A673 (cell line): Measurements from ENCODE around the gene LRRC18. TPM values are rescaled to one million over a fixed set of nuclear protein-coding genes. Genes with fewer than 3 reads are reported as not detected.

ENCODE experiments used
- BruUV-seq: library from RNA; stranded (reverse); fragments of 400-500 nt; replicated peaks from 2 replicates; lab custom pipeline; 2021; lab: Mats Ljungman, UMichigan
- CTCF ChIA-PET: fragments of 300-600 bp; sonication (Branson Sonifier 250); formaldehyde crosslinking; loops from one replicate; lab custom pipeline; 2022; ENCODE audit warnings: antibody characterized with exemption; lab: Charles Lee
- POLR2A ChIA-PET: fragments of 300-600 bp; sonication (Branson Sonifier 250); formaldehyde crosslinking; loops from one replicate; lab custom pipeline; 2022; ENCODE audit warnings: antibody characterized with exemption; ENCODE audit not compliant: low non-redundant PET; lab: Charles Lee
- DNase-seq: peaks from one replicate; pipeline ENCODE4 v3.0.0-alpha.2; 2015; ENCODE audit warnings: low spot score
- H3K27ac ChIP-seq: fragments of 200-600 bp; sonication (generic); 2 replicates; pipeline ENCODE4 v1.5.1; 2016; ENCODE audit warnings: mixed run types, low read depth, mild to moderate bottlenecking, mixed read lengths, antibody characterized with exemption, low read length; ENCODE audit not compliant: poor library complexity, severe bottlenecking
- H3K27me3 ChIP-seq: fragments of 200-600 bp; sonication (generic); replicated peaks from 2 replicates; pipeline ENCODE4 v1.6.1; 2017; ENCODE audit warnings: mixed run types, low read depth, mild to moderate bottlenecking, mixed read lengths, antibody characterized with exemption, low read length; ENCODE audit not compliant: insufficient read depth, poor library complexity
- H3K36me3 ChIP-seq: fragments of 200-600 bp; sonication (generic); 2 replicates; pipeline ENCODE4 v1.6.1; 2016; ENCODE audit warnings: mixed run types, mild to moderate bottlenecking, mixed read lengths, antibody characterized with exemption, low read length; ENCODE audit not compliant: insufficient read depth, poor library complexity, severe bottlenecking
- H3K4me1 ChIP-seq: fragments of 200-600 bp; sonication (generic); 2 replicates; pipeline ENCODE4 v1.6.1; 2017; ENCODE audit warnings: mixed run types, mild to moderate bottlenecking, mixed read lengths, antibody characterized with exemption, low read length; ENCODE audit not compliant: insufficient read depth, poor library complexity, severe bottlenecking
- H3K4me3 ChIP-seq: fragments of 200-600 bp; sonication (generic); 2 replicates; pipeline ENCODE4 v1.5.1; 2016; ENCODE audit warnings: low read depth, mixed run types, mild to moderate bottlenecking, mixed read lengths, low read length; ENCODE audit not compliant: poor library complexity, severe bottlenecking
- H3K9me3 ChIP-seq: fragments of 200-600 bp; sonication (generic); 2 replicates; pipeline ENCODE4 v1.6.1; 2016; ENCODE audit warnings: mixed run types, low read depth, mild to moderate bottlenecking, mixed read lengths, antibody characterized with exemption, low read length; ENCODE audit not compliant: poor library complexity, severe bottlenecking
- CTCF ChIP-seq: fragments of 300-800, 200-600 bp; sonication (generic); conservative IDR thresholded peaks from 2 replicates; pipeline ENCODE4 v1.5.1; 2017; ENCODE audit warnings: low read depth, mild to moderate bottlenecking, antibody characterized with exemption, low read length, moderate library complexity, mixed read lengths
- EZH2 ChIP-seq: fragments of 200-600 bp; sonication (generic); IDR thresholded peaks from 2 replicates; pipeline ENCODE4 v1.6.1; 2017; ENCODE audit warnings: borderline replicate concordance, low read depth, mild to moderate bottlenecking, mixed read lengths, antibody characterized with exemption, low read length; ENCODE audit not compliant: poor library complexity, severe bottlenecking
- intact Hi-C: fragments of 100-400 bp; cut with micrococcal nuclease; formaldehyde crosslinking; loops from one replicate; pipeline ENCODE4 v1.10.0; 2022; ENCODE audit not compliant: unreplicated experiment
- total RNA-seq: library from RNA; stranded (reverse); gene quantifications from 2 replicates; pipeline ENCODE4 v1.2.3, GENCODE V29; 2021

Gene LRRC18
- total RNA-seq, 1 experiment from 2014 or later, result not detected

DNA sequence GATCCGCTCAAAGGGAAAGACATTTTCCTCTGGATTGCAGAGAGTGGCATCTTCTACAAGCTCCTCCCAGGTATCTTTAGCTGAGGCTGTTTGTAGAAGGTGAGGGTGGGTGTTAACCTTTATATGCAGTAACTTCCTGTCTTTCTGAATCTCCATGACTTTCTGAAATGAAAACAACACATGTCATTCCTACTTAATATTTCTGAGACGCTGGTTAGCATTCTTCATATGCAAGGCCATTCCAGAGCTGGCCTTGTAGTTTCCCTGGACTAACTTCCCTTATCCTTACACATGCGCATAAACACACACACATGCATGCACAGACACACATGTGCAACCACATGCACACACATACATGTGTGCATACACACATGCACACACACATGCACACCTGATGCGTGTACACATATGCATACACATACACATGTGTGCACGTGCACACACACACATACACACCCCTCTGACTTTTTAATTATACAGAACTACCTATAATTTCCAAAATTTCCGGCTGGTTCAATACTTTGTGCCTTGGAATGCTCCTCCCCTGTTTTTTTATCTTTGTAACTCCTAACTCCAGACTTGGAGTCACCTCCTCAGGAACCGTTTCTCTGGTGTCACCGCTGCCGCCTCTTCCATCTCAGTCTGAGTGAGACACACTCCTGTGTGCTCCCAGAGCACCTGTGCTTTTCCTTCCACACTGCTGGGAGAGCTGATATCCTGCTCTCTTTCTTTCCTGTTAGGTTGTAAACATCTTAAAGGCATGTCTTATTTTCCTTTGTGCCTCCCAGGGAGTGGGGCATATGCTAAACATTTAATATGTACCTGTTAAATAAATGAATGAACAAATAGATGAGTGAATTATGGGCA, 55.2 kb downstream of the LRRC18 start:
- Histone ChIP-seq H3K36me3 (no peaks in the 10 kb centered on the region), H3K4me1 (no peaks in the 10 kb centered on the region), H3K27ac (no peak overlapping the region), H3K9me3 (no peaks in the 10 kb centered on the region), H3K4me3 (no peak overlapping the region), H3K27me3 (no peaks in the 10 kb centered on the region)
- intact Hi-C loops, result loop anchor here (5.0 to 10.0 kb wide), 2 partner anchors 280 to 628 kb away; no protein-coding TSS in a partner anchor
- BruUV-seq, result no TSS peak
- TF ChIP-seq CTCF (no peak), EZH2 (no peak)
- no peak for DNase-seq
- POLR2A ChIA-PET, result no interaction called here
- CTCF ChIA-PET, result no interaction called here

- DNase-seq, result no peak
- no peaks in the 10 kb centered on the region for H3K9me3 ChIP-seq
- intact Hi-C loops, result loop anchor here (10.0 kb wide), 1 partner anchor 281 kb away; no protein-coding TSS in a partner anchor
- H3K4me1 ChIP-seq, result no peaks in the 10 kb centered on the region
- no peak overlapping the region for H3K4me3 ChIP-seq
- no peaks in the 10 kb centered on the region for H3K36me3 ChIP-seq
- TF ChIP-seq CTCF (no peak), EZH2 (no peak)
- H3K27ac ChIP-seq, result no peak overlapping the region
- POLR2A ChIA-PET, result no interaction called here
- no TSS peak for BruUV-seq
- CTCF ChIA-PET, result no interaction called here
- no peaks in the 10 kb centered on the region for H3K27me3 ChIP-seq
Observed at GRCh38 chr10:48883701-48884100, 55.9 kb downstream of the LRRC18 start.

DNA sequence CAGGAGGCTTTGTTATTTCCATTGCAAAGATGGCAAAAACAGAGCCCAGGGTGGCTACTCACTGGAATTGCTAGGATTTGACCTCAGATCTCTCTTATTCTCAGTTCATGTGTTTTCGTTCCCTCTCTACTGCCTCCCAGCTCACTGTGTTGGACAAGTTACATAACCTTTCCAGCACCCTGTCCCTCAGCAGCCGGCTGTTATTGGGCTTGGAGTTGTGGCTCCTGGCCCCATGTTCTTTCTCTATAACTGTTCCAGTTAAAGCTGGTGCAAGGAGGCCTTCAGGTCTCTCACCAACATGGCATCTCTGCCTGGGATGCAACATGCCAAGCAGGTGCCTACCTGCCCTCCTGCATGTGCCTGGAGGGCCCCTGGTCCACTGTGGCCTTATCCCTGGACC, 56.8 kb downstream of the LRRC18 start:
- Histone ChIP-seq H3K36me3 (no peaks in the 10 kb centered on the region), H3K27me3 (no peaks in the 10 kb centered on the region), H3K4me3 (no peak overlapping the region), H3K4me1 (no peaks in the 10 kb centered on the region), H3K9me3 (no peaks in the 10 kb centered on the region), H3K27ac (no peak overlapping the region)
- CTCF ChIA-PET, result no interaction called here
- DNase-seq, result no peak
- no TSS peak for BruUV-seq
- TF ChIP-seq CTCF (no peak), EZH2 (no peak)
- intact Hi-C loops, result loop anchor here (10.0 kb wide), 1 partner anchor 282 kb away; no protein-coding TSS in a partner anchor
- POLR2A ChIA-PET, result no interaction called here
